ENCODE data around the gene DNAH6.

Gene DNAH6

GRCh38 chr2:84487298-84487996, 28.9 kb upstream of the DNAH6 start:
- DNase-seq, result no peak
- no peaks in the 10 kb centered on the region for H3K36me3 ChIP-seq
- no peak for TF ChIP-seq CTCF (IDR thresholded peaks at IDR 0.05; ENCODE audit: low read depth, low read length)
- no peaks in the 10 kb centered on the region for H3K9me3 ChIP-seq (ENCODE audit: severe bottlenecking)
- H3K27ac ChIP-seq, result no peak overlapping the region
- no peaks in the 10 kb centered on the region for H3K27me3 ChIP-seq (ENCODE audit: insufficient read depth, low read depth, severe bottlenecking)
- no peak overlapping the region for H3K4me3 ChIP-seq (ENCODE audit: low read depth, low read length)

GRCh38 chr2:84491256-84491655, 25.0 kb upstream of the DNAH6 start:
- no peaks in the 10 kb centered on the region for H3K36me3 ChIP-seq
- no peaks in the 10 kb centered on the region for H3K27me3 ChIP-seq (ENCODE audit: insufficient read depth, low read depth, severe bottlenecking)
- no peaks in the 10 kb centered on the region for H3K9me3 ChIP-seq (ENCODE audit: severe bottlenecking)
- no peak overlapping the region for H3K4me3 ChIP-seq (ENCODE audit: low read depth, low read length)
- no peak for DNase-seq
- H3K27ac ChIP-seq, result no peak overlapping the region
- TF ChIP-seq CTCF (IDR thresholded peaks at IDR 0.05; ENCODE audit: low read depth, low read length), result no peak

- Histone ChIP-seq H3K9me3 (ENCODE audit: severe bottlenecking) (no peaks in the 10 kb centered on the region), H3K4me3 (ENCODE audit: low read depth, low read length) (no peak overlapping the region), H3K27ac (no peak overlapping the region), H3K36me3 (no peaks in the 10 kb centered on the region), H3K27me3 (ENCODE audit: insufficient read depth, low read depth, severe bottlenecking) (no peaks in the 10 kb centered on the region)
- DNase-seq, result no peak
- no peak for TF ChIP-seq CTCF (IDR thresholded peaks at IDR 0.05; ENCODE audit: low read depth, low read length)
These were observed 24.6 kb upstream of the DNAH6 start for GRCh38 chr2:84491741-84492140.

GRCh38 chr2:84492571-84492970, 23.7 kb upstream of the DNAH6 start:
- DNase-seq, result no peak
- no peaks in the 10 kb centered on the region for H3K9me3 ChIP-seq (ENCODE audit: severe bottlenecking)
- H3K27ac ChIP-seq, result no peak overlapping the region
- TF ChIP-seq CTCF (IDR thresholded peaks at IDR 0.05; ENCODE audit: low read depth, low read length), result no peak
- no peaks in the 10 kb centered on the region for H3K36me3 ChIP-seq
- no peaks in the 10 kb centered on the region for H3K27me3 ChIP-seq (ENCODE audit: insufficient read depth, low read depth, severe bottlenecking)
- no peak overlapping the region for H3K4me3 ChIP-seq (ENCODE audit: low read depth, low read length)

- Histone ChIP-seq H3K9me3 (ENCODE audit: severe bottlenecking) (no peaks in the 10 kb centered on the region), H3K27ac (no peak overlapping the region), H3K36me3 (no peaks in the 10 kb centered on the region), H3K4me3 (ENCODE audit: low read depth, low read length) (no peak overlapping the region), H3K27me3 (ENCODE audit: insufficient read depth, low read depth, severe bottlenecking) (no peaks in the 10 kb centered on the region)
- DNase-seq, result no peak
- no peak for TF ChIP-seq CTCF (IDR thresholded peaks at IDR 0.05; ENCODE audit: low read depth, low read length)
These were observed 22.8 kb upstream of the DNAH6 start for GRCh38 chr2:84493514-84493913.

- H3K4me3 ChIP-seq (ENCODE audit: low read depth, low read length), result no peak overlapping the region
- DNase-seq, result no peak
- no peaks in the 10 kb centered on the region for H3K9me3 ChIP-seq (ENCODE audit: severe bottlenecking)
- H3K27ac ChIP-seq, result no peak overlapping the region
- H3K36me3 ChIP-seq, result no peaks in the 10 kb centered on the region
- H3K27me3 ChIP-seq (ENCODE audit: insufficient read depth, low read depth, severe bottlenecking), result no peaks in the 10 kb centered on the region
- no peak for TF ChIP-seq CTCF (IDR thresholded peaks at IDR 0.05; ENCODE audit: low read depth, low read length)
These were observed 22.2 kb upstream of the DNAH6 start for GRCh38 chr2:84494070-84494469.

All from WERI-Rb-1 (cell line).